CD4-positive, alpha-beta T cell treated with Interleukin-4 for 4 hours (primary cell): ENCODE data around the gene CLEC4F.

ENCODE experiments used
- DNase-seq: peaks from one replicate; pipeline ENCODE4 v3.0.0-alpha.2; 2020

Gene CLEC4F

GRCh38 chr2:70779911-70780545, 40.4 kb downstream of the CLEC4F start:
- no peak for DNase-seq

- DNase-seq = no peak
Observed at GRCh38 chr2:70779491-70779890, 40.9 kb downstream of the CLEC4F start.

- no peak for DNase-seq
Observed at GRCh38 chr2:70778676-70779075, 41.7 kb downstream of the CLEC4F start.

- DNase-seq = no peak
Observed at GRCh38 chr2:70777450-70777849, 42.9 kb downstream of the CLEC4F start.

- DNase-seq = no peak
Observed at GRCh38 chr2:70776266-70776665, 44.1 kb downstream of the CLEC4F start.

GRCh38 chr2:70775141-70775540, 45.3 kb downstream of the CLEC4F start:
- DNase-seq = no peak

GRCh38 chr2:70772486-70773155, 47.8 kb downstream of the CLEC4F start:
- no peak for DNase-seq

GRCh38 chr2:70771446-70771845, 49.0 kb downstream of the CLEC4F start:
- DNase-seq = no peak

GRCh38 chr2:70769450-70769849, 50.9 kb downstream of the CLEC4F start:
- no peak for DNase-seq

GRCh38 chr2:70768590-70769085, 51.8 kb downstream of the CLEC4F start:
- no peak for DNase-seq

- DNase-seq = no peak
Observed at GRCh38 chr2:70767699-70768589, 52.5 kb downstream of the CLEC4F start, which contains the start of gene ADD2. Gene ADD2 (minus strand): TSS chr2:70768200. CDS start chr2:70706408, 61,792 bp downstream.

- DNase-seq = no peak
Observed at GRCh38 chr2:70767079-70767698, 53.2 kb downstream of the CLEC4F start.

- no peak for DNase-seq
Observed at GRCh38 chr2:70766357-70767078, 53.9 kb downstream of the CLEC4F start.

GRCh38 chr2:70765507-70765906, 54.9 kb downstream of the CLEC4F start:
- no peak for DNase-seq

GRCh38 chr2:70759446-70759845, 61.0 kb downstream of the CLEC4F start:
- no peak for DNase-seq
